HK-2 (cell line): ENCODE results near the gene LDHAL6A.

Experiments
- DNase-seq: peaks from one replicate; pipeline ENCODE4 v3.0.0-alpha.2; 2018; ENCODE audit not compliant: unreplicated experiment

The LDHAL6A gene

GRCh38 chr11:18490736-18491485 lies 35.3 kb downstream of the LDHAL6A start:
- no peak for DNase-seq

GRCh38 chr11:18491924-18492323 lies 36.3 kb downstream of the LDHAL6A start:
- no peak for DNase-seq

- DNase-seq = no peak
These were observed 37.2 kb downstream of the LDHAL6A start for GRCh38 chr11:18492888-18493287.

GRCh38 chr11:18493310-18493709 lies 37.7 kb downstream of the LDHAL6A start:
- DNase-seq = no peak

GRCh38 chr11:18495271-18495670 lies 39.6 kb downstream of the LDHAL6A start:
- no peak for DNase-seq

GRCh38 chr11:18495703-18496102 lies 40.0 kb downstream of the LDHAL6A start:
- DNase-seq = no peak

GRCh38 chr11:18498039-18498438 lies 42.4 kb downstream of the LDHAL6A start:
- DNase-seq = no peak

GRCh38 chr11:18501629-18502028 lies 46.0 kb downstream of the LDHAL6A start:
- DNase-seq = no peak

GRCh38 chr11:18502352-18502751 lies 46.7 kb downstream of the LDHAL6A start:
- DNase-seq = no peak

- DNase-seq = no peak
These were observed 65.5 kb downstream of the LDHAL6A start for GRCh38 chr11:18521122-18521521.

- DNase-seq = no peak
These were observed 66.7 kb downstream of the LDHAL6A start for GRCh38 chr11:18522388-18522787.

GRCh38 chr11:18523084-18523483 lies 67.4 kb downstream of the LDHAL6A start:
- DNase-seq = no peak

GRCh38 chr11:18524248-18524647 lies 68.6 kb downstream of the LDHAL6A start:
- no peak for DNase-seq

GRCh38 chr11:18526130-18526520 lies 70.5 kb downstream of the LDHAL6A start:
- DNase-seq = no peak

- DNase-seq = peak; percentile 89
These were observed 71.1 kb downstream of the LDHAL6A start, which contains the start of gene TSG101 for GRCh38 chr11:18526521-18527296. TSG101 (minus strand) TSS chr11:18526942; CDS start chr11:18526816, 126 bp downstream.

- DNase-seq = no peak
These were observed 71.9 kb downstream of the LDHAL6A start for GRCh38 chr11:18527512-18527911.
